ENCODE data around the gene BRICD5.

BRICD5 gene

DNA sequence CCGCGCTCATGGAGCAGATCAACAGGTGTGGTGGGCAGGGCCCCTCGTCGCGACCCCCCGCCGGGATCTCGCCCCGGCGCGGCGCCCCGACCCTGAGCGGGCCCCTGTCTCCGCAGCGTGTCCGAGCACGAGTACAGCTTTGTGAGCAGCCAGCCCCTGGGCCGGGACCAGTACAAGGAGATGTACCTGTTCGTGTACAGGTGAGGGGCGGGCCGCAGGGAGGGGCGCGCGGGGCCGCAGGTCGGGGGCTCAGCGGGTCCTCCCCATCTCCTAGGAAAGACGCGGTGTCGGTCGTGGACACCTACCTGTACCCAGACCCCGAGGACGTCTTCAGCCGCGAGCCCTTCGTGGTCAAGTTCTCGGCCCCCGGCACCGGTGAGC lies 26.4 kb upstream of the BRICD5 start:
- DNase-seq = no peak

GRCh38 chr16:2236337-2237101 lies 25.9 kb upstream of the BRICD5 start, which contains the start of gene DNASE1L2:
Gene DNASE1L2, plus strand, starts transcription at chr16:2236444. Its CDS starts 373 bp downstream, at chr16:2236817.
- no peak for DNase-seq

DNA sequence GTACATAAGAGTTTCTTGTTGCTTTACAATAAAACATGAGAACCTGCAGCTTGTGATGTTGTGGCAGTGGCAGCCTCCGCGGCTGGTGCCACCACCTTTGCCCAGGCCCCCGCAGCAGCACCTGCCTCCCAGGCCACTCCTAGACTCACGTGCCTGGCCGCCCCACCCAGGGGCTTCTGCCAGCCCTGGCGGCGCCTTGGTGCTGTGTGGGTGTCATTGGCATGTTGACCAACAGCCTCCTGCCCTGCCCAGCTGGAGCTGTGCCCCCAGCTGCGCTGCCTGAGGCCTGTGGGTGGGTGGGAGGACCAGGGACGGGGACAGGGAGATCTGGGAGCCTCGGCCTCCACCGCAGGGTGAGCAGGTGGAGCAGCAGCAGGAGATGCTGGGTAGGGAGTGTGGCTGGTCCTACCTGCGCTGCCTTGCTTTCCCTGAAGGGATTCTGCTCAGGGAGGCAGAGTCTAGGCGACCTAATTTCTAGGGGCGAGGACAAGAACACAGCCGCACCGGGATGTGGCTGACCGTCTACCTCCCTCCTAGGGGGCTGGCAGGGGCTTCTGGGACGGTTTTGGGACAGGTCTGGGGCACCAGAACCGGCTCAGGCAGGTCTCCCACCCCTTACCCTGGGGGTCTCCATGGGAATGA lies 25.2 kb upstream of the BRICD5 start:
- no peak for DNase-seq

DNA sequence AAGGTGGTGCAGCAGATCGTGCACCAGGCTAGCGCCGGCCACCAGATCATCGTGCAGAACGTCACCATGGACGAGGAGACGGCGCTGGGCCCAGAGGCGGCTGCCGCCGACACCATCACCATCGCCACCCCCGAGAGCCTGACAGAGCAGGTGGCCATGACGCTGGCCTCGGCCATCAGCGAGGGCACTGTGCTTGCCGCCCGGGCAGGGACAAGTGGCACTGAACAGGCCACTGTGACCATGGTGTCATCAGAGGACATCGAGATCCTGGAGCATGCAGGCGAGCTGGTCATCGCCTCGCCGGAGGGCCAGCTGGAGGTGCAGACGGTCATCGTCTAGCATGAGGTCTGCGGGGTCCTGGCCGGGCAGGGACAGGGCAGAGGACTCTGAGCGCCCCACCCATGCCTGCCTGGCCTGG lies 24.6 kb upstream of the BRICD5 start:
- no peak for DNase-seq

GRCh38 chr16:2234813-2235170 lies 24.1 kb upstream of the BRICD5 start:
- DNase-seq = no peak

GRCh38 chr16:2233872-2234812 lies 23.5 kb upstream of the BRICD5 start:
- no peak for DNase-seq

DNA sequence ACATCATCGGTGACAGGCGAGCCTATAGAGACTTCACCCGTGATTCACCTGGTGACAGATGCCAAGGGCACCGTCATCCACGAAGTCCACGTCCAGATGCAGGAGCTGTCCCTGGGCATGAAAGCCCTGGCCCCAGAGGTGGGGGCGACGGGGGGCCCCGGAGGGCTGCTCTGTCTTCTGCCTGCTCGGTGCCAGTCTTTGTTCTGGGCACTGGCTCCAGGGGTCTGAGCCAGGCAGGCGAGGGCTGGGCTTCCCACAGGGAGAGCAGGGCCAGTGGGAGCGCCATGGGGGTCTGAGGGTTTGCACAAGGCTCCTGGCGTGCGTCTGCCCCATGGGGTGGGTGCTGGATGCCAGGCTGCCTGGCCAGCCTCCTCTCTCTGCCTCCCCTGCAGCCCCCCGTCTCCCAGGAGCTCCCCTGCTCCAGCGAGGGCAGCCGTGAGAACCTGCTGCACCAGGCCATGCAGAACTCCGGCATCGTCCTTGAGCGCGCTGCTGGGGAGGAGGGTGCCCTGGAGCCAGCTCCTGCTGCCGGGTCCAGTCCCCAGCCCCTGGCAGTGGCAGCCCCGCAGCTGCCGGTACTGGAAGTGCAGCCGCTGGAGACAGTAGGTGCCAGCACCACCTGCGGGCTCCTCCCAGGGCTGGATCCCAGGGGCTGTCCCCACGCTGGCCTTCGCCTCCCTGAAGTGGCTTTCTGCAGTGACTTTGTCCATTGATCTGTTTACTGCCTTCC lies 22.5 kb upstream of the BRICD5 start:
- DNase-seq = no peak

DNA sequence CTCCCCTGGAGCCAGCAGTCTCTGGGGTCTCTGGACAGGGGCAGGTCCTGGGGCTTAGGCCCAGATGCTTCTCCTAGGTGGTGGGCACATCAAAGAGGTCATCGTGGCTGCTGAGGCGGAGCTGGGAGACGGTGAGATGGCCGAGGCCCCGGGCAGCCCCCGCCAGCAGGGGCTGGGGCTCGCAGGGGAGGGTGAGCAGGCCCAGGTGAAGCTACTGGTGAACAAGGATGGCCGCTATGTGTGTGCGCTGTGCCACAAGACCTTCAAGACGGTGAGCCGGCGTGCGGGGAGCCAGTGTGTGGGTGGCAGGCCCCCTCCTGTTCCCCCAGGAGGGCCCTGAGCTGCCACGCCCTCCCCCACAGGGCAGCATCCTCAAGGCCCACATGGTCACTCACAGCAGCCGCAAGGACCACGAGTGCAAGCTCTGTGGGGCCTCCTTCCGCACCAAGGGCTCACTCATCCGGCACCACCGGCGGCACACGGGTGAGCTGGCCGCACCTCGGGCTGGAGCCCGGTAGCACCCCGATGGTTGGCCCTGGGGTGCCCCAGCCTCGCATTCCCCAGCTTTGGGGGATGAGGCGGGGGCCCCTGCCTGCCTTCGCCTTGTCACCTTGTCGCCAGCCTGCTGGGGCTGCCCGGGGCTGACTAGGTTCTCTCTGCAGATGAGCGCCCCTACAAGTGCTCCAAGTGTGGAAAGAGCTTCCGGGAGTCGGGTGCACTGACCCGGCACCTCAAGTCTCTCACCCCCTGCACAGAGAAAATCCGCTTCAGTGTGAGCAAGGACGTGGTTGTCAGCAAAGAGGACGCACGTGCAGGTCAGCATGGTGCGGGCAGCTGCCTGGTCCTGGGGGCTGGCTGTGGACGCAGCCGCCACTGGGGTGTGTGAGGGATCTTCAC lies 21.7 kb upstream of the BRICD5 start:
- DNase-seq = no peak

- DNase-seq = no peak
Observed at GRCh38 chr16:2231016-2231931, 20.6 kb upstream of the BRICD5 start.

DNA sequence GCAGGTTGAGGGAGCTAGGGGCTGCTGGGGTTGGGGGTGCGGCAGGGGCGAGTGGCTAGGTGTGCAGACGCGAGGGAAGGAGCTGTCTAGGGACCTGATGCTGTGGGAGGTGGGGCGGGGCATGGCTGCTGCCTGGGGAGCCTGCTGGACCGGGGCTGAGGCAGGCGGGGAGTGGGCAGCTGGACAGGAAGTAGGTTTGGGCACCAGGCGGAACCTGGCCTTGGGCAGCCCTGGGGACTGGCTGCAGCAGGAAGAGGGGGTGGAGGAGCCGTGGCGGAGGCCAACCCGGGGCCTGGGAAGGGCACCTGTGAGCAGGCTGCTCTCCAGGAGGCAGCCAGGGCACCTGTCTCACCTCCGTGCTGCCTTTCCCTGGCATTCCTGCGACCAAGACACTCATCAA lies 19.7 kb upstream of the BRICD5 start:
- DNase-seq = no peak

- no peak for DNase-seq
Observed at GRCh38 chr16:2229632-2230250, 19.1 kb upstream of the BRICD5 start.

DNA sequence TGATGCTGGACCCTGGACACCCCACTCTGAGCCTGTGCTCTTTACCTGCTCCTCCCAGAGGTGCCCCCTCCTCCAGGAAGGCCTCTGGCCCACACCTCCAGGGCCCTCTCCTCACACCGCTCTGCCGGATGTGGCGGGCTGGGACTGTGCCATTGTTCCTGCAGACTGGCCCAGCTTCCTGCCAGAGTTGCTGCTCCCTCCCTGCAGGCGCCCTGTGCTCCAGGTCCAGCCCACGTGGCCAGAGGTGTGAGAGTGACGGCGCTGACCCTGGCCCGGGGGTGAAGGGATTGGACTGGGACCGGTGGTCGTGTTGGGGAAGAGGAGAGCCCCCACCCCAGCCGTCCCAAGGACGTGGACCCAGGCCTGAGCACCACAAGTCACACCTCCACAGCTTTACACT lies 18.4 kb upstream of the BRICD5 start:
- no peak for DNase-seq

GRCh38 chr16:2228161-2228824 lies 17.6 kb upstream of the BRICD5 start:
- DNase-seq = no peak

DNA sequence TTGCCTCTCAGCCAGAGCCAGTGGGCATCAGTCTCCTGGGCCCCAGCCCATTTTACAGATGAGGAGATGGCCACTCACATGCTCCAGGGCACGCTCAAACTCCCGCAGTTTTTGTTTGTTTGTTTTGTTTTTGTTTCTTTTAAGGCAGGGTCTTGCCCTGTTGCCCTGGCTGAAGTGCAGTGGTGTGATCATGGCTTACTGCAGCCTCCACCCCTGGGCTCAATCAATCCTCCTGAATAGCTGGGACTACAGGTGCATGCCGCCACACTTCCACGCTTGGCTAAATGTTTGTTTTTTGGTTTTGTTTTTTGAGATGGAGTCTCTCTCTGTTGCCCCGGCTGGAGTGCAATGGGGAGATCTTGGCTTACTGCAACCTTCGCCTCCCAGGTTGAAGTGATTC lies 16.3 kb upstream of the BRICD5 start:
- DNase-seq = no peak

- DNase-seq = no peak
Observed at GRCh38 chr16:2226245-2226793, 15.7 kb upstream of the BRICD5 start.

DNA sequence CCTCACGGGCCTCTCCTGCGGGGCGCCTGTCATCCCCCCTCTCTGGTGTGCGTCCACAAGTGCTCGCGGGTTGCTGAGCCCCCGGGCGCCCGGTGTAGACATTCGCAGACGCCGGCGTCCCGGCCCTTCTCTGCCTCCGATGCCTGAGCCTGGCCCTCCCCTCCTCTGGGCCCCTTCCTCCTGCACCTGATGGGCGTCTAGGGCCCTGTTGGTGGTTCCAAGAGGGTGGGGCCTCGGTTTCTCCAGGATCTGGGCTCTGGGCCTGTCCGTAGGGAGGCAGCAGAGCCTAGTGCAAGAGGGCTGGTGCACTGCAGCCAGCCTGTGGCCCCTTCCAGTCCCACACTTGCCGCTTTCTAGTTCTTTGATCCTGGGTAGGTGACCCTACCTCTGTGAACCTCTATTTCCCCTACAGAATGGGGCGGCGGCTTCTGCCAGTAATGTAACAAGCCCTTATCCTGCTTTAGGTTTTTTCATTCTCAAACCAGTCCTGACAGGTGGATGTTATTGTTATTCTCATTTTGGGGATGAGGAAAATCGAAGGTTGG lies 13.4 kb upstream of the BRICD5 start:
- DNase-seq = no peak

GRCh38 chr16:2223221-2223941 lies 12.7 kb upstream of the BRICD5 start, which contains the start of gene E4F1:
Gene E4F1, plus strand, starts transcription at chr16:2223591. Its CDS starts 23 bp downstream, at chr16:2223614.
- peak; percentile 91 for DNase-seq

GRCh38 chr16:2216330-2216729 lies 5.7 kb upstream of the BRICD5 start:
- DNase-seq = no peak

Measured in NCI-H1436 treated with DMSO at 0.1 percent for 48 hours (cell line).